WI38 (cell line): ENCODE results near the gene CEP72.

Source experiments
- H3K4me3 ChIP-seq: 2 replicates; pipeline ENCODE4 v1.5.1; 2011; ENCODE audit warnings: low read depth, mild to moderate bottlenecking, control low read depth, low read length
- CTCF ChIP-seq: IDR thresholded peaks from 2 replicates; pipeline ENCODE4 v1.5.1; 2012; ENCODE audit warnings: low read depth, mild to moderate bottlenecking, control low read depth, low read length

The CEP72 gene

GRCh38 chr5:611731-612486 lies at the start of gene CEP72:
Gene CEP72 (plus strand): TSS chr5:612340. CDS start chr5:612362, 22 bp downstream.
- TF ChIP-seq CTCF = no peak
- H3K4me3 ChIP-seq = peak within 1 kb of the TSS; percentile 73

GRCh38 chr5:565782-566440 lies 46.2 kb upstream of the CEP72 start:
- no peak overlapping the region for H3K4me3 ChIP-seq
- TF ChIP-seq CTCF = no peak

GRCh38 chr5:566636-567309 lies 45.4 kb upstream of the CEP72 start:
- TF ChIP-seq CTCF = no peak
- H3K4me3 ChIP-seq = no peak overlapping the region

GRCh38 chr5:567664-568060 lies 44.5 kb upstream of the CEP72 start:
- no peak for TF ChIP-seq CTCF
- H3K4me3 ChIP-seq = no peak overlapping the region

- no peak overlapping the region for H3K4me3 ChIP-seq
- TF ChIP-seq CTCF = no peak
Measured at GRCh38 chr5:568061-568781, 43.9 kb upstream of the CEP72 start.

GRCh38 chr5:568809-569208 lies 43.3 kb upstream of the CEP72 start:
- no peak overlapping the region for H3K4me3 ChIP-seq

More at GRCh38 chr5:568809-569208, 43.3 kb upstream of the CEP72 start:
- TF ChIP-seq CTCF = no peak
